AG09319 (cell line): ENCODE results near the gene PABPN1L.
"Not testable (repeated sequence)": the region's sequence is repeated elsewhere in the genome, so short reads cannot be mapped to it uniquely, and the experiment has no call there.

Experiments
- DNase-seq: peaks from one replicate; pipeline ENCODE4 v3.0.0-alpha.2; 2010; ENCODE audit warnings: low read depth; ENCODE audit errors: extremely low read depth
- TF ChIP-seq, protein P1 (sequence below): IDR thresholded peaks from 2 replicates; pipeline ENCODE4 v1.5.1; 2011; ENCODE audit warnings: low read depth, mild to moderate bottlenecking, inconsistent platforms, low read length, moderate library complexity

The PABPN1L gene

DNA sequence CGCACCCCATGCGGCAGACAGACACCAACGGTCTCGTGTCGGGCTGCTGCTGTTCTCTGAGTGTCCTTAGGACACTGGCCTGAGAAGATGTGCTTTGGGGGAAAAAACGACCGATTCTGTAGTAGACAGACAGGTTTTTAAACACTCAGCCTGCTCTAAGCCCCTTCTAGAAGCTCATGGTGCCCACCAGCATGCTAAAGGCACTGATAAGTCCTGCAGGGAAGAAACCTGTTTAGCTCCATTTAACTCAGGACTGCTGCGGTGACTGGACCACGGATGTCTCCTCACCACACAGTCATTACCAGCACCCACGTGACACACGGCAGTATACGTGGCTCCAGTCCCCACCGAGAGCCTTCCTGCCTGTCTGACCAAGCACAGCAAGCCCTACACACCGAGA lies 35.7 kb downstream of the PABPN1L start:
- no peak for DNase-seq
- TF ChIP-seq, protein P1, sequence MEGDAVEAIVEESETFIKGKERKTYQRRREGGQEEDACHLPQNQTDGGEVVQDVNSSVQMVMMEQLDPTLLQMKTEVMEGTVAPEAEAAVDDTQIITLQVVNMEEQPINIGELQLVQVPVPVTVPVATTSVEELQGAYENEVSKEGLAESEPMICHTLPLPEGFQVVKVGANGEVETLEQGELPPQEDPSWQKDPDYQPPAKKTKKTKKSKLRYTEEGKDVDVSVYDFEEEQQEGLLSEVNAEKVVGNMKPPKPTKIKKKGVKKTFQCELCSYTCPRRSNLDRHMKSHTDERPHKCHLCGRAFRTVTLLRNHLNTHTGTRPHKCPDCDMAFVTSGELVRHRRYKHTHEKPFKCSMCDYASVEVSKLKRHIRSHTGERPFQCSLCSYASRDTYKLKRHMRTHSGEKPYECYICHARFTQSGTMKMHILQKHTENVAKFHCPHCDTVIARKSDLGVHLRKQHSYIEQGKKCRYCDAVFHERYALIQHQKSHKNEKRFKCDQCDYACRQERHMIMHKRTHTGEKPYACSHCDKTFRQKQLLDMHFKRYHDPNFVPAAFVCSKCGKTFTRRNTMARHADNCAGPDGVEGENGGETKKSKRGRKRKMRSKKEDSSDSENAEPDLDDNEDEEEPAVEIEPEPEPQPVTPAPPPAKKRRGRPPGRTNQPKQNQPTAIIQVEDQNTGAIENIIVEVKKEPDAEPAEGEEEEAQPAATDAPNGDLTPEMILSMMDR, result no peak

DNA sequence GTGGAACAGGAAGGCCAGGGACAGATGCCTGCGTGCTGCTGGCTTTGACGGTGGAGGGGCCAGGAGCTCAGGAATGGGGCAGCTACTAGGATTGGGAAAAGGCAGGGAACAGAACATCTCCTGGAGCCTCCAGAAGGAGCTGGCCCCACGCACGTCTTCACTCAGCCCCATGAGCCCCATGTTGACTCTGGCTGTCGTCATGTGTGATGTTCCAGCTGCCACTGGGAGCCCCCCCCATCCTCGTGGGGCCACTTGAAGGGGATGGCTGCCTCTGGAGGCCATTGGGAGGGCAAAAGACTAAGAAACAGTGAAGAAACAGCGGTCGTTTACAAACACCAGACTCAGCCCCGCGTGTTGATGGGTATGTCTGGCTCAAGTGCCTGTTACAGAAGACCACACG lies 36.2 kb downstream of the PABPN1L start:
- TF ChIP-seq, protein P1, result no peak
- DNase-seq, result no peak

DNA sequence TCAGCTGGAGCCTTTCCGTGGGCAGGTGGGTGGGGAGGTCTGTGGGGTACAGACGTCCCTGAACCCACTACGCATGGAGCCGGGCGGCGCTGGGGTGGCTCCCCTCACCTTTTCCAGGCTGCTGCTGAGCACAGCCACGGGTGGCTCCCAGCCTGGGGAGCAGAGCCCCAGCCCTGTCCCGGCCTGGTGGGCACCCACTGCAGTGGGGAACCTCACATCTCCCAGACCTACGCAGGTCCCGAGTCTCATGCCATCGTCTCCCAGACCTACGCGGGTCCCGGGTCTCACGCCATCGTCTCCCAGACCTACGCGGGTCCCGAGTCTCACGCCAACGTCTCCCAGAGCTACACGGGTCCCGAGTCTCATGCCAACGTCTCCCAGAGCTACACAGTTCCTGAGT lies 37.7 kb downstream of the PABPN1L start:
- TF ChIP-seq, protein P1, result no peak
- no peak for DNase-seq

DNA sequence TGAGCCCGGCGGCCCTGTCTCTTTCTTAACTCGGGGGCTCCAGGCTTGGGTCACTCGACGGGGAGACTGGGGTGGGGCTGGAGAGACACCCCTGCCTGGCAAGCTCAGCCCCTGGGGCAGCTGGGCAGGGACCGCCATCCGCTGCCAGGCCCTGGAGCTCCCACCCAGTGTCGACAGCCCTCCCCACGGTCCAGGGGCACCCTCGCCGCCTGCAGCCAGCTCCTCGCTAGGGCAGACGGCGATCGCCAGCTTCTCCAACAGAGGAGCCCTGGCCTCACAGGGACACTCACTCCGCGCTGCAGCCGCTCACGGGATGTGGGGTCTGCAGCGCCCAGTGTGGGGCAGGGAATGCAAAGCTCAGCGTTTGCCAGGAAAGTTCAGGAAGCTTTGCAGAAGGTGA lies 38.7 kb downstream of the PABPN1L start:
- TF ChIP-seq, protein P1, result no peak
- no peak for DNase-seq

DNA sequence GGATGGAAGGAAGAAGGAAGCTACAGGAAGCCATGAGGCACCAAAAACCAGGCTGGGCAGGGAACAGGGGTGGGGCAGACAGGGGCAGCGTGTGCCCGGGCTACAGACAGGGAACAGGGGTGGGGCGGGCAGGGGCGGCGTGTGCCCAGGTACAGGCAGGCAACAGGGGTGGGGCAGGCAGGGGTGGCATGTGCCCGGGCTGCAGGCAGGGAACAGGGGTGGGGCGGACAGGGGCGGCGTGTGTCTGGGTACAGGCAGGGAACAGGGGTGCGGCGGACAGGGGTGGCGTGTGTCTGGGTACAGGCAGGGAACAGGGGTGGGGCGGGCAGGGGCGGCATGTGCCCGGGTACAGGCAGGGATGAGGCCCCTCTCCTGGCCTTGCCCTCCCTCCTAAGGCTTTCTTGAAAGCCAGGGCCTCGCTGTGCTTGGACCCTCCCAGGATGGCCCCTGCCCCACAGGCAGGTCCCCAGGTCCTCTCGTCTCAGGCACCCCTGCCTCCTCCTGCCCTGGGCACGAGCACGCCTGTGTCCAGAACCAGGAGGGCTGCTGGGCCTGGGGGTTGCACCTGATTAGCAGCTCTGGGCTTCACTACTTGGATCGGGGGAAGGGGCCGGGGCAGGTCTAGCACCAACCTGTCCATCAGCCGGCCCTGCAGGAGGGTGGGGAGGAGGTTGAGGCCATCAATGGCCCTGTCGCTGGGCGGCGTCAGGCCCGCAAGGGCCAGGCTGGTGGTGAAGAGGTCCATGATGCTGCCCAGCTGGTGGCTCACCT lies 40.2 kb downstream of the PABPN1L start:
- TF ChIP-seq, protein P1, result no peak
- no peak for DNase-seq

DNA sequence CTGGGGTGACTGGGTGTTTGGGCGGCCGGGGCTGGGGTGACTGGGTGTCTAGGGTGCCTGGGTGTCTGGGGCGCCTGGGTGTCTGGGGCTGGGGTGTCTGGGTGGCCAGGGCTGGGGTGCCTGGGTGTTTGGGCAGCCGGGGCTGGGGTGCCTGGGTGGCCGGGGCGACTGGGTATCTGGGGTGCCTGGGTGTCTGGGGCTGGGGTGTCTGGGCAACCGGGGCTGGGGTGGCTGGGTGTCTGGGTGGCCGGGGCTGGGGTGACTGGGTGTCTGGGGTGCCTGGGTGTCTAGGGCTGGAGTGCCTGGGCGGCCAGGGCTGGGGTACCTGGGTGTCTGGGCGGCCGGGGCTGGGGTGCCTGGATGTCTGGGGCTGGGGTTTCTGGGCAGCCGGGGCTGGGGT lies 41.3 kb downstream of the PABPN1L start:
- TF ChIP-seq, protein P1, result no peak
- DNase-seq, result no peak

DNA sequence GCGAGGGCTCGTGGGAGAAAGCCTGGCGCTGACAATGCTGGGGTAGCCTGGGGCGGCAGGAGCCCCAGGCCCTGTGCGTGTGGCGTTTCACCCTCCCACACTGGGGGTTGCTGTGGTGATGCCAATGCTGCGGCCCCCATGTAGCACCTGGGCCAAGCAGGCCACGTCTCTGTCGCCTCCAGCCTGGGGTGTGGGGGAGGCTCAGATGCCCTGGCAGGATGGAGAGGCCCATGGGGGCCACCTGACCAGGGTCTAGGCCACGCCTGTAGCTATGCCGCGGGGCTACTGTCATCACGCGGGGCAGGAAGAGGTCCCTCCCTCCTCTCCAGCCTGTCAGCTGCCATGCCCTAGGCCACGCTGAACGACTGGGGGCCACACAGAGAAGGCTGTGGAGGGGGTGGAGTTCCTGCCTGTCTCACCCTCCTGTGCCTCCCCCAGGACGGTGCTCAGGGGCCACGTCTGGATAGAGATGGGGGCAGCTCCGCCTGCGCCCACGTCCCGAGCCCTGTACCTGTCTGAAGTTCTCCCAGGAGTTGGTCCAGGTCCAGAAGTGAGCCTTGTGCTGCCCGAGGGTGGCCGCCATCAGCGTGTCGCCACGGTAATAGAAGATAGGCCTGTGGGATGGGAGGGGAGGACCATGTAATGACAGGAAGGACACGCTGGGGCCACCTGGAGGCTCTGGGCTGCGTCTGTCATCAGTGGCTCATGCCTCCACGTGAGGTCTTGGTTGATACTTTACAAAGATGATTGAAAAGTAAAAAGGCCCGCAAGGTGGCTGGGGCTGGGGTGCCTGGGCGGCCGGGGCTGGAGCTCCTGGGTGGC lies 42.0 kb downstream of the PABPN1L start:
- DNase-seq, result no peak
- TF ChIP-seq, protein P1, result no peak

DNA sequence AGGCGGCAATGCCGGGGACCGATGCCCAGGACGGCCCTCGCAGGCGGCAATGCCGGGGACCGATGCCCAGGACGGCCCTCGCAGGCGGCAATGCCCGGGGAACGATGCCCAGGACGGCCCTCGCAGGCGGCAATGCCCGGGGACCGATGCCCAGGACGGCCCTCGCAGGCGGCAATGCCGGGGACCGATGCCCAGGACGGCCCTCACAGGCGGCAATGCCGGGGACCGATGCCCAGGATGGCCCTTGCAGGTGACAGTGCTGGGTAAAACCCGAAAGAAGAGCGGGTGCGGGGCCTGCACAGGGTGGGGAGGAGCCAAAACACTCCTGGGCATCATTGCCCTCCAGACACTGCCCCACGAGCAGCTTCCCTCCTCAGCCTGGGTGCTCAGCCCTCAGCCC lies 42.8 kb downstream of the PABPN1L start:
- not testable (repeated sequence) for DNase-seq
